Measurements from ENCODE around the gene PDIA5. TPM values are rescaled to one million over a fixed set of nuclear protein-coding genes. Genes with fewer than 3 reads are reported as not detected.

Gene PDIA5
- total RNA-seq, 1 experiment from 2014 or later = 53.6 TPM

DNA sequence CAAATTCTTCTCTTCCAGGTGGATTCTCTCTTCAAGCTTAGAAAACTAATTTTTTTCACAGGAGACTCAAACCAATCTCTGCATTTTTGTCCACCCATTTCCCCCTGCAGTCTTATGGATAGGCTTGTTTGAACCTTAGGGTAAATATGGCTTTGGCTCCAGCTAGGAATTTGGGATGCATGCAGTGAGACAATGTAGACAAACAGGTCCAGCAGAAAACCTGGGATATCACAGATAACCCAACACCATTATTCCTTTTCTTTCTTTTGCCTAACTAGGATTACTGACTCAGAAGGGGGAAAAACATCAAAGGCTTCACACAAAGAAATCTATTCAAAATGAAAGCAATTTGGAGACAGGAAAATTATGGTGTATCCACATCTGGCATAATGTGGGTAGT is 28.1 kb upstream of the PDIA5 start:
- Histone ChIP-seq H3K27ac (ENCODE audit: low read length) (no peak overlapping the region), H3K36me3 (ENCODE audit: control insufficient read depth, insufficient read depth, low read length) (no peaks in the 10 kb centered on the region), H3K27me3 (ENCODE audit: control insufficient read depth, insufficient read depth, low read length) (peaks cover 13% of the 10 kb centered on the region; the same call in 1 of the 2 replicates), H3K4me1 (ENCODE audit: control insufficient read depth, insufficient read depth, low read length) (no peaks in the 10 kb centered on the region), H3K4me3 (ENCODE audit: low read depth in 2 of 2, low read length in 2 of 2) (no peak overlapping the region), H3K9me3 (ENCODE audit: control insufficient read depth, insufficient read depth, low read depth, low read length) (no peaks in the 10 kb centered on the region)
- ChIA-PET CTCF (no interaction called here), POLR2A (no interaction called here)
- TF ChIP-seq POLR2AphosphoS5 (IDR thresholded peaks at IDR 0.05; ENCODE audit: low read depth, low read length) (no peak), TCF7L2 (IDR thresholded peaks at IDR 0.05; ENCODE audit: low read depth, low read length) (no peak), SIN3A (IDR thresholded peaks at IDR 0.05; ENCODE audit: borderline replicate concordance, insufficient read depth, low read depth, low read length) (no peak)
- TF ChIP-seq, protein P1, sequence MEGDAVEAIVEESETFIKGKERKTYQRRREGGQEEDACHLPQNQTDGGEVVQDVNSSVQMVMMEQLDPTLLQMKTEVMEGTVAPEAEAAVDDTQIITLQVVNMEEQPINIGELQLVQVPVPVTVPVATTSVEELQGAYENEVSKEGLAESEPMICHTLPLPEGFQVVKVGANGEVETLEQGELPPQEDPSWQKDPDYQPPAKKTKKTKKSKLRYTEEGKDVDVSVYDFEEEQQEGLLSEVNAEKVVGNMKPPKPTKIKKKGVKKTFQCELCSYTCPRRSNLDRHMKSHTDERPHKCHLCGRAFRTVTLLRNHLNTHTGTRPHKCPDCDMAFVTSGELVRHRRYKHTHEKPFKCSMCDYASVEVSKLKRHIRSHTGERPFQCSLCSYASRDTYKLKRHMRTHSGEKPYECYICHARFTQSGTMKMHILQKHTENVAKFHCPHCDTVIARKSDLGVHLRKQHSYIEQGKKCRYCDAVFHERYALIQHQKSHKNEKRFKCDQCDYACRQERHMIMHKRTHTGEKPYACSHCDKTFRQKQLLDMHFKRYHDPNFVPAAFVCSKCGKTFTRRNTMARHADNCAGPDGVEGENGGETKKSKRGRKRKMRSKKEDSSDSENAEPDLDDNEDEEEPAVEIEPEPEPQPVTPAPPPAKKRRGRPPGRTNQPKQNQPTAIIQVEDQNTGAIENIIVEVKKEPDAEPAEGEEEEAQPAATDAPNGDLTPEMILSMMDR (IDR thresholded peaks at IDR 0.05) = no peak
- TF ChIP-seq, protein P2, sequence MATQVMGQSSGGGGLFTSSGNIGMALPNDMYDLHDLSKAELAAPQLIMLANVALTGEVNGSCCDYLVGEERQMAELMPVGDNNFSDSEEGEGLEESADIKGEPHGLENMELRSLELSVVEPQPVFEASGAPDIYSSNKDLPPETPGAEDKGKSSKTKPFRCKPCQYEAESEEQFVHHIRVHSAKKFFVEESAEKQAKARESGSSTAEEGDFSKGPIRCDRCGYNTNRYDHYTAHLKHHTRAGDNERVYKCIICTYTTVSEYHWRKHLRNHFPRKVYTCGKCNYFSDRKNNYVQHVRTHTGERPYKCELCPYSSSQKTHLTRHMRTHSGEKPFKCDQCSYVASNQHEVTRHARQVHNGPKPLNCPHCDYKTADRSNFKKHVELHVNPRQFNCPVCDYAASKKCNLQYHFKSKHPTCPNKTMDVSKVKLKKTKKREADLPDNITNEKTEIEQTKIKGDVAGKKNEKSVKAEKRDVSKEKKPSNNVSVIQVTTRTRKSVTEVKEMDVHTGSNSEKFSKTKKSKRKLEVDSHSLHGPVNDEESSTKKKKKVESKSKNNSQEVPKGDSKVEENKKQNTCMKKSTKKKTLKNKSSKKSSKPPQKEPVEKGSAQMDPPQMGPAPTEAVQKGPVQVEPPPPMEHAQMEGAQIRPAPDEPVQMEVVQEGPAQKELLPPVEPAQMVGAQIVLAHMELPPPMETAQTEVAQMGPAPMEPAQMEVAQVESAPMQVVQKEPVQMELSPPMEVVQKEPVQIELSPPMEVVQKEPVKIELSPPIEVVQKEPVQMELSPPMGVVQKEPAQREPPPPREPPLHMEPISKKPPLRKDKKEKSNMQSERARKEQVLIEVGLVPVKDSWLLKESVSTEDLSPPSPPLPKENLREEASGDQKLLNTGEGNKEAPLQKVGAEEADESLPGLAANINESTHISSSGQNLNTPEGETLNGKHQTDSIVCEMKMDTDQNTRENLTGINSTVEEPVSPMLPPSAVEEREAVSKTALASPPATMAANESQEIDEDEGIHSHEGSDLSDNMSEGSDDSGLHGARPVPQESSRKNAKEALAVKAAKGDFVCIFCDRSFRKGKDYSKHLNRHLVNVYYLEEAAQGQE (IDR thresholded peaks at IDR 0.05; ENCODE audit: insufficient read depth in 1 of 2, low read depth in 2 of 2, low read length in 1 of 2) = no peak
- BruUV-seq (replicated peaks) = no TSS peak
- DNase-seq (ENCODE audit: low read depth, low spot score) = no peak
- in situ Hi-C loops (cut with HindIII; ENCODE audit: low pct_unique_long_range_greater_than_20kb, low sequenced_read_pairs) (no loop called here), intact Hi-C loops (cut with micrococcal nuclease; ENCODE audit: unreplicated experiment) (no loop called here)
- ATAC-seq = no peak

DNA sequence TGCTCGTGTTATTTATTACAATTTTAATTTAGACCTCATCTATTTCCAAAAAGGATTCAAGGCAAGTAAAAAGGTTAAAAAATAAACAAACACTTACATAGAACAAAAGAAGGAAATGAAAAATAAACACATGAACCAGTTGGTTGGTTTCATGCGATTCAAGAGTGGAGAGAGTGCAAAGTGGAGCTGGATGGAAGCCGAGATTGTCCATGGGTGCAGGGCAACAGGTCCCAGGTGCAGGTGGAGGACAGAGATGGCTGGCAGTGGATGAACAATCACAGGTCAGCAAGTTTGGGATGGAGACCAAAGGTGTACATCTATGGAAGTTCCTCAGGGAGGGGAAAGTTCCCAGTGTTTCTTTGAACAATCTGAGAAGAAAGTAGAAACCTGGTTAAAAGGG is 27.6 kb upstream of the PDIA5 start:
- intact Hi-C loops (cut with micrococcal nuclease; ENCODE audit: unreplicated experiment) (no loop called here), in situ Hi-C loops (cut with HindIII; ENCODE audit: low pct_unique_long_range_greater_than_20kb, low sequenced_read_pairs) (no loop called here)
- no peak for TF ChIP-seq TCF7L2 (IDR thresholded peaks at IDR 0.05; ENCODE audit: low read depth, low read length)
- no peak for DNase-seq (ENCODE audit: low read depth, low spot score)
- no peak overlapping the region for H3K27ac ChIP-seq (ENCODE audit: low read length)
- H3K36me3 ChIP-seq (ENCODE audit: control insufficient read depth, insufficient read depth, low read length) = no peaks in the 10 kb centered on the region
- no peaks in the 10 kb centered on the region for H3K9me3 ChIP-seq (ENCODE audit: control insufficient read depth, insufficient read depth, low read depth, low read length)
- ChIA-PET CTCF (no interaction called here), POLR2A (no interaction called here)
- H3K4me1 ChIP-seq (ENCODE audit: control insufficient read depth, insufficient read depth, low read length) = no peaks in the 10 kb centered on the region
- no TSS peak for BruUV-seq (replicated peaks)
- ATAC-seq = no peak
- no peak overlapping the region for H3K4me3 ChIP-seq (ENCODE audit: low read depth in 2 of 2, low read length in 2 of 2)
- peaks cover 13% of the 10 kb centered on the region; the same call in 1 of the 2 replicates for H3K27me3 ChIP-seq (ENCODE audit: control insufficient read depth, insufficient read depth, low read length)

DNA sequence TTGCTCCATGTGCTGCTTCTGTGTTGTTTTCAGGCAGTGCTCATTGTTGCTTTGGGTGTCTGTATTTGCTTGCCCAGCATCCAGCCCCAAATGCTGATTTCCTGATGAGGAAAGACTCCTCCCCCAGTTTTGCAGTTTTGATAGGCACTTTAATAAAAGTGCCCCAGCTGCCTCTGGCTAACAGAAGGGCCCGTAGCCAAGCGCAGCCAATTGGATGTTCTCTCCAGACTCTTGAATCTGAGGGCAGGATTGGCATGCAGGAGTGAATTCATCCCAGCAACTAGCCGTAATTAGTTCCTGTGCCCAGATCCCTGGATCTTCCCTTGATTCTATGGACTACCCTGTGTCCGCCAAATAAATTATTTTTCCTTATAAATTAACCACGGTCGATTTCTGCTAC is 24.4 kb upstream of the PDIA5 start:
- Histone ChIP-seq H3K9me3 (ENCODE audit: control insufficient read depth, insufficient read depth, low read depth, low read length) (no peaks in the 10 kb centered on the region), H3K27ac (ENCODE audit: low read length) (no peak overlapping the region), H3K27me3 (ENCODE audit: control insufficient read depth, insufficient read depth, low read length) (peaks cover 13% of the 10 kb centered on the region; the same call in 1 of the 2 replicates), H3K4me1 (ENCODE audit: control insufficient read depth, insufficient read depth, low read length) (no peaks in the 10 kb centered on the region), H3K36me3 (ENCODE audit: control insufficient read depth, insufficient read depth, low read length) (no peaks in the 10 kb centered on the region), H3K4me3 (ENCODE audit: low read depth in 2 of 2, low read length in 2 of 2) (no peak overlapping the region)
- no TSS peak for BruUV-seq (replicated peaks)
- POLR2A ChIA-PET = no interaction called here
- CTCF ChIA-PET = no interaction called here
- intact Hi-C loops (cut with micrococcal nuclease; ENCODE audit: unreplicated experiment) (no loop called here), in situ Hi-C loops (cut with HindIII; ENCODE audit: low pct_unique_long_range_greater_than_20kb, low sequenced_read_pairs) (no loop called here)
- ATAC-seq = no peak
- TF ChIP-seq SIN3A (IDR thresholded peaks at IDR 0.05; ENCODE audit: borderline replicate concordance, insufficient read depth, low read depth, low read length) (no peak), TCF7L2 (IDR thresholded peaks at IDR 0.05; ENCODE audit: low read depth, low read length) (no peak), POLR2AphosphoS5 (IDR thresholded peaks at IDR 0.05; ENCODE audit: low read depth, low read length) (no peak)
- TF ChIP-seq, protein P1 (IDR thresholded peaks at IDR 0.05) = no peak
- TF ChIP-seq, protein P2 (IDR thresholded peaks at IDR 0.05; ENCODE audit: insufficient read depth in 1 of 2, low read depth in 2 of 2, low read length in 1 of 2) = no peak
- no peak for DNase-seq (ENCODE audit: low read depth, low spot score)
